H9 (cell line): ENCODE data around the gene ARHGAP35. TPM values are rescaled to one million over a fixed set of nuclear protein-coding genes. Genes with fewer than 3 reads are reported as not detected.

Experiments
- DNase-seq: peaks from one replicate; pipeline ENCODE4 v3.0.0-alpha.2; 2017
- H2AFZ ChIP-seq: one replicate; pipeline ENCODE4 v1.6.1; 2013; ENCODE audit warnings: mild to moderate bottlenecking, low read length, control low read depth, moderate library complexity
- H2AK5ac ChIP-seq: 2 replicates; pipeline ENCODE4 v1.6.1; 2013; ENCODE audit warnings: low read length, control low read depth, mixed read lengths; ENCODE audit not compliant: insufficient read length
- H2BK120ac ChIP-seq: one replicate; pipeline ENCODE4 v1.6.1; 2013; ENCODE audit warnings: low read depth, mild to moderate bottlenecking, low read length, control low read depth, inconsistent platforms; ENCODE audit not compliant: poor library complexity, severe bottlenecking
- H2BK12ac ChIP-seq: 2 replicates; pipeline ENCODE4 v1.6.1; 2013; ENCODE audit warnings: low read length, control low read depth, mixed read lengths, low read depth; ENCODE audit not compliant: insufficient read length
- H2BK15ac ChIP-seq: 2 replicates; pipeline ENCODE4 v1.6.1; 2013; ENCODE audit warnings: low read depth, low read length, control low read depth
- H2BK20ac ChIP-seq: one replicate; pipeline ENCODE4 v1.6.1; 2013; ENCODE audit warnings: low read depth, mild to moderate bottlenecking, low read length, control low read depth, inconsistent platforms; ENCODE audit not compliant: poor library complexity, severe bottlenecking
- H2BK5ac ChIP-seq: 2 replicates; pipeline ENCODE4 v1.6.1; 2013; ENCODE audit warnings: low read length, control low read depth, mixed read lengths; ENCODE audit not compliant: insufficient read length
- H3K14ac ChIP-seq: 2 replicates; pipeline ENCODE4 v1.6.1; 2013; ENCODE audit warnings: low read length, control low read depth; ENCODE audit not compliant: insufficient read depth
- H3K18ac ChIP-seq: 2 replicates; pipeline ENCODE4 v1.6.1; 2013; ENCODE audit warnings: low read depth, mild to moderate bottlenecking, mixed read lengths, low read length, control low read depth; ENCODE audit not compliant: insufficient read length
- H3K23ac ChIP-seq: 2 replicates; pipeline ENCODE4 v1.6.1; 2013; ENCODE audit warnings: low read length, control low read depth, mixed read lengths, low read depth; ENCODE audit not compliant: insufficient read length
- H3K23me2 ChIP-seq: 2 replicates; pipeline ENCODE4 v1.6.1; 2013; ENCODE audit warnings: low read depth, mild to moderate bottlenecking, mixed read lengths, low read length, control low read depth; ENCODE audit not compliant: insufficient read length, poor library complexity, severe bottlenecking
- H3K27ac ChIP-seq: 2 replicates; pipeline ENCODE4 v1.5.1; 2013; ENCODE audit warnings: low read length, control low read depth, mixed read lengths, low read depth; ENCODE audit not compliant: insufficient read length
- H3K27me3 ChIP-seq: 2 replicates; pipeline ENCODE4 v1.6.1; 2013; ENCODE audit warnings: low read length, control low read depth, inconsistent platforms; ENCODE audit not compliant: insufficient read depth
- H3K4ac ChIP-seq: 2 replicates; pipeline ENCODE4 v1.6.1; 2013; ENCODE audit warnings: low read depth, mild to moderate bottlenecking, control low read depth, inconsistent platforms, low read length, moderate library complexity
- H3K4me1 ChIP-seq: 2 replicates; pipeline ENCODE4 v1.6.1; 2013; ENCODE audit warnings: low read length, control low read depth, inconsistent platforms; ENCODE audit not compliant: insufficient read depth
- H3K4me2 ChIP-seq: 2 replicates; pipeline ENCODE4 v1.6.1; 2013; ENCODE audit warnings: low read length, control low read depth, mixed read lengths; ENCODE audit not compliant: insufficient read length, insufficient read depth
- H3K56ac ChIP-seq: 2 replicates; pipeline ENCODE4 v1.6.1; 2013; ENCODE audit warnings: low read depth, mild to moderate bottlenecking, mixed read lengths, low read length, control low read depth; ENCODE audit not compliant: insufficient read length
- H3K79me1 ChIP-seq: 2 replicates; pipeline ENCODE4 v1.6.1; 2013; ENCODE audit warnings: low read depth, mild to moderate bottlenecking, moderate library complexity, low read length, control low read depth, inconsistent platforms; ENCODE audit not compliant: insufficient read depth, poor library complexity, severe bottlenecking
- H3K79me2 ChIP-seq: 2 replicates; pipeline ENCODE4 v1.6.1; 2013; ENCODE audit warnings: low read length, control low read depth, inconsistent platforms; ENCODE audit not compliant: insufficient read depth
- H3K9ac ChIP-seq: 2 replicates; pipeline ENCODE4 v1.6.1; 2013; ENCODE audit warnings: low read length, control low read depth, mixed read lengths; ENCODE audit not compliant: insufficient read length; ENCODE audit errors: extremely low read depth
- H3K9me3 ChIP-seq: one replicate; pipeline ENCODE4 v1.6.1; 2013; ENCODE audit warnings: low read depth, low read length, inconsistent platforms; ENCODE audit not compliant: control insufficient read depth
- H3T11ph ChIP-seq: one replicate; pipeline ENCODE4 v1.6.1; 2013; ENCODE audit warnings: mild to moderate bottlenecking, low read length, control low read depth, inconsistent platforms
- H4K20me1 ChIP-seq: one replicate; pipeline ENCODE4 v1.6.1; 2013; ENCODE audit not compliant: control insufficient read depth, insufficient read length, insufficient read depth
- H4K5ac ChIP-seq: 2 replicates; pipeline ENCODE4 v1.6.1; 2013; ENCODE audit warnings: low read depth, mild to moderate bottlenecking, mixed read lengths, low read length, control low read depth; ENCODE audit not compliant: insufficient read length
- H4K8ac ChIP-seq: replicated peaks from 2 replicates; pipeline ENCODE4 v1.6.1; 2013; ENCODE audit warnings: low read length, control low read depth, mixed read lengths, low read depth; ENCODE audit not compliant: insufficient read length
- H4K91ac ChIP-seq: 2 replicates; pipeline ENCODE4 v1.6.1; 2013; ENCODE audit warnings: low read depth, mild to moderate bottlenecking, moderate library complexity, mixed read lengths, low read length, control low read depth; ENCODE audit not compliant: insufficient read length
- H3K27ac Mint-ChIP-seq, 3 experiments: 2 replicates in 2 of 3; 3 replicates in 1 of 3; pipeline ENCODE4 v1.8.0; 2020 to 2021; ENCODE audit warnings: mixed read lengths in 3 of 3, mild to moderate bottlenecking in 1 of 3, moderate library complexity in 1 of 3
- H3K27me3 Mint-ChIP-seq: 2 replicates; pipeline ENCODE4 v1.8.0; 2021; ENCODE audit warnings: low read depth, mild to moderate bottlenecking, moderate library complexity, mixed read lengths
- H3K36me3 Mint-ChIP-seq, 3 experiments: 2 replicates in 2 of 3; 3 replicates in 1 of 3; pipeline ENCODE4 v1.8.0; 2020 to 2021; ENCODE audit warnings: low read depth in 3 of 3, mixed read lengths in 3 of 3; ENCODE audit not compliant: insufficient read depth in 1 of 3
- H3K4me1 Mint-ChIP-seq, 2 experiments: 2 replicates each; pipeline ENCODE4 v1.8.0; 2020; ENCODE audit warnings: mixed read lengths in 2 of 2
- H3K4me3 Mint-ChIP-seq, 2 experiments: 2 replicates in 1 of 2; 3 replicates in 1 of 2; pipeline ENCODE4 v1.8.0; 2020 to 2021; ENCODE audit warnings: mild to moderate bottlenecking in 2 of 2, mixed read lengths in 2 of 2, moderate library complexity in 1 of 2
- H3K9me3 Mint-ChIP-seq, 2 experiments: 2 replicates in 1 of 2; 3 replicates in 1 of 2; pipeline ENCODE4 v1.8.0; 2020; ENCODE audit warnings: mild to moderate bottlenecking in 2 of 2, mixed read lengths in 2 of 2, moderate library complexity in 1 of 2
- WGBS: extraction: QIAGEN DNeasy Blood & Tissue Kit; methylation state at CpG from one replicate; pipeline ENCODE4 v1.1.7; 2013; ENCODE audit warnings: missing lambda C conversion rate, low lambda C conversion rate, mixed read lengths; ENCODE audit not compliant: insufficient read length; ENCODE audit errors: extremely low coverage; 5-methylcytosine and 5-hydroxymethylcytosine counted together
- total RNA-seq: library from RNA; stranded (reverse); gene quantifications from 2 replicates; pipeline ENCODE4 v1.2.1, GENCODE V29; 2021
- TF ChIP-seq, protein P1 (sequence below): fragments of 200-600 bp; sonication (generic); conservative IDR thresholded peaks from 3 replicates; pipeline ENCODE4 v1.8.0; 2021; ENCODE audit warnings: antibody characterized with exemption, mild to moderate bottlenecking

Gene ARHGAP35
- total RNA-seq, 1 experiment from 2014 or later = 49.8 TPM

DNA sequence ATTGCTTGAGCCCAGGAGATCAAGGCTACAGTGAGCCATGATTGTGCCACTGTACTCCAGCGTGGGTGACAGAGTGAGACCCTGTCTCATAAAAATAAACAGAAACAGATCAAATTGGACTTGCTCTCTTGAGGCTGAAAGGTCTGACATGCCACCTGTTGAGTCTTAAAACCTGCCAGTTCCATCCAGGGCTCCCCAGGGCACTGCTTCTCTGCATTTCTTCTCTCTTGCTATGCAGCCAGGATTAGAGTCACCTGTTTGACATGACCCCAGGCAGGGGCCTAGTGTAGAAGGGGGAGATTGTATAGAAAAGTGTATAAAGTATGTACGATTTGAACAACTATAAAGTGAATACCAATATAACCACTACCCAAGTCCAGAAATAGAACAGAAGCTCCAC is 45.4 kb downstream of the ARHGAP35 start:
- H3K23ac ChIP-seq = no peak overlapping the region
- no CpG with 5 or more reads among the region's 2 CpGs for WGBS
- H4K8ac ChIP-seq = no peak overlapping the region
- Mint-ChIP-seq H3K4me3 (no peak overlapping the region), H3K27ac (peak overlapping the region in 1 of 3 experiments; percentile 1; a peak in 1 of 7 replicates), H3K27me3 (no peaks in the 10 kb centered on the region), H3K9me3 (no peaks in the 10 kb centered on the region), H3K4me1 (peaks cover 33 to 34% of the 10 kb centered on the region in 2 experiments), H3K36me3 (peaks cover 0 to 5% (median 2%) of the 10 kb centered on the region in 3 experiments; a peak in 3 of 7 replicates)
- no peak overlapping the region for H3K14ac ChIP-seq
- no peak overlapping the region for H2BK20ac ChIP-seq
- DNase-seq = no peak
- H3K18ac ChIP-seq = no peak overlapping the region
- no peak overlapping the region for H3K27ac ChIP-seq
- H3K27me3 ChIP-seq = no peaks in the 10 kb centered on the region
- no peaks in the 10 kb centered on the region for H4K20me1 ChIP-seq
- no peak overlapping the region for H4K5ac ChIP-seq
- H3K79me2 ChIP-seq = no peaks in the 10 kb centered on the region; the same call in 1 of the 2 replicates
- H2BK12ac ChIP-seq = no peak overlapping the region
- H2BK120ac ChIP-seq = no peak overlapping the region
- TF ChIP-seq, protein P1, sequence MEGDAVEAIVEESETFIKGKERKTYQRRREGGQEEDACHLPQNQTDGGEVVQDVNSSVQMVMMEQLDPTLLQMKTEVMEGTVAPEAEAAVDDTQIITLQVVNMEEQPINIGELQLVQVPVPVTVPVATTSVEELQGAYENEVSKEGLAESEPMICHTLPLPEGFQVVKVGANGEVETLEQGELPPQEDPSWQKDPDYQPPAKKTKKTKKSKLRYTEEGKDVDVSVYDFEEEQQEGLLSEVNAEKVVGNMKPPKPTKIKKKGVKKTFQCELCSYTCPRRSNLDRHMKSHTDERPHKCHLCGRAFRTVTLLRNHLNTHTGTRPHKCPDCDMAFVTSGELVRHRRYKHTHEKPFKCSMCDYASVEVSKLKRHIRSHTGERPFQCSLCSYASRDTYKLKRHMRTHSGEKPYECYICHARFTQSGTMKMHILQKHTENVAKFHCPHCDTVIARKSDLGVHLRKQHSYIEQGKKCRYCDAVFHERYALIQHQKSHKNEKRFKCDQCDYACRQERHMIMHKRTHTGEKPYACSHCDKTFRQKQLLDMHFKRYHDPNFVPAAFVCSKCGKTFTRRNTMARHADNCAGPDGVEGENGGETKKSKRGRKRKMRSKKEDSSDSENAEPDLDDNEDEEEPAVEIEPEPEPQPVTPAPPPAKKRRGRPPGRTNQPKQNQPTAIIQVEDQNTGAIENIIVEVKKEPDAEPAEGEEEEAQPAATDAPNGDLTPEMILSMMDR = no peak
- no peak overlapping the region for H3K4me2 ChIP-seq
- no peaks in the 10 kb centered on the region for H3K9me3 ChIP-seq
- H2BK15ac ChIP-seq = no peak overlapping the region
- H2AK5ac ChIP-seq = no peak overlapping the region
- H2BK5ac ChIP-seq = no peak overlapping the region
- no peak overlapping the region for H3K56ac ChIP-seq
- H3K4ac ChIP-seq = no peak overlapping the region
- H2AFZ ChIP-seq = no peak overlapping the region
- no peak overlapping the region for H4K91ac ChIP-seq
- peaks cover 3% of the 10 kb centered on the region for H3K79me1 ChIP-seq
- no peaks in the 10 kb centered on the region for H3K23me2 ChIP-seq
- H3K4me1 ChIP-seq = peaks cover 7% of the 10 kb centered on the region; the same call in 1 of the 2 replicates
- no peak overlapping the region for H3K9ac ChIP-seq
- no peak overlapping the region for H3T11ph ChIP-seq
